ENCODE measurements around the gene NFIB.

Gene NFIB

DNA sequence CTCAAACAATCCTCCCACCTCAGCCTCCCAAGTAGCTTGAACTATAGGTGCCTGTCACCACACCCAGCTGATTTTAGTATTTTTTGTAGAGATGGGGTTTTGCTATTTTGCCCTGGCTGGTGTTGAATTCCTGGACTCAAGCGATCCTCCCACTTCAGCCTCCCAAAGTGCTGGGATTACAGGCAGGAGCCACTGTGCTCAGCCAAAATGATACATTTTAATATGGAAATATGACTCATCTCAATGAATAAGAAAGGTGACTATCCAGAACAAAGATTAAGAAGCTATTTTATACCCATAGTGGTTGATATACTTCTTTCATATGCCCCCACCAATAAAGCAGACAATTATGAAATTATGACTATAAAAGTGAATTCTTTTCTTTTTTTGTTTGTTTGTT, 166.2 kb downstream of the NFIB start:
- no peak overlapping the region for H3K4me3 ChIP-seq (ENCODE audit: low read length)
- TF ChIP-seq, protein P1, sequence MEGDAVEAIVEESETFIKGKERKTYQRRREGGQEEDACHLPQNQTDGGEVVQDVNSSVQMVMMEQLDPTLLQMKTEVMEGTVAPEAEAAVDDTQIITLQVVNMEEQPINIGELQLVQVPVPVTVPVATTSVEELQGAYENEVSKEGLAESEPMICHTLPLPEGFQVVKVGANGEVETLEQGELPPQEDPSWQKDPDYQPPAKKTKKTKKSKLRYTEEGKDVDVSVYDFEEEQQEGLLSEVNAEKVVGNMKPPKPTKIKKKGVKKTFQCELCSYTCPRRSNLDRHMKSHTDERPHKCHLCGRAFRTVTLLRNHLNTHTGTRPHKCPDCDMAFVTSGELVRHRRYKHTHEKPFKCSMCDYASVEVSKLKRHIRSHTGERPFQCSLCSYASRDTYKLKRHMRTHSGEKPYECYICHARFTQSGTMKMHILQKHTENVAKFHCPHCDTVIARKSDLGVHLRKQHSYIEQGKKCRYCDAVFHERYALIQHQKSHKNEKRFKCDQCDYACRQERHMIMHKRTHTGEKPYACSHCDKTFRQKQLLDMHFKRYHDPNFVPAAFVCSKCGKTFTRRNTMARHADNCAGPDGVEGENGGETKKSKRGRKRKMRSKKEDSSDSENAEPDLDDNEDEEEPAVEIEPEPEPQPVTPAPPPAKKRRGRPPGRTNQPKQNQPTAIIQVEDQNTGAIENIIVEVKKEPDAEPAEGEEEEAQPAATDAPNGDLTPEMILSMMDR (conservative IDR thresholded peaks at IDR 0.05; ENCODE audit: low read length) = no peak
- no peak for DNase-seq (ENCODE audit: low read depth)

DNA sequence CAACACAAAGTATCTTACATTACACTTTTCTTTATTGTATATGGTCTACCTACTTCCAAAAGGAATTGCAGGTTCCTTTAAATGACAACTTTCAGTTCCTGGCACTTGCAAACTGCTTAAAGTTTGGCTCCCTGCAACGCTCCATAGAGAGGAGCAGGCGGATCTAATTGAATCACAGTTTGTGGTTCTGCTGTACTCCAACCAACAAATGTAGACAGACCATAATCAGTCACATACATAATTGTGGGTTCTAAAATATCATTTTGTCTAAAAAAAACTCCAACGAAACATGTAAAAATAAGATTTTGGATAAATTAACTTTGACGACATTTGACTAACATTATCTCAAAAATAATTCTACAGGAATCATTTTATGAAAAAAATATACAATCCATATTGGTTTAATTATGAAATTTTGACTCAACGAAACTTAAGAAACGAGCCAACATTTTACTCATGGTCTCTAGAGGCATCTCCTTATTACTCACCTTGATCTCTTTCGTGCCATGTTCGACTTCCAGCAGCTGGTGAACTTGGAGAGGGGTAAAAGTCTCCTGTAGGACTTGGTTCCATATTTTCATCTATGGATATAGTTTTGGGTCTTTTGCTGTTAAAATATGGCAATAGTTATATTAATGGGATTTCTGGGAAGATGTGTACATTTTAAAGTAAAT, 167.6 kb downstream of the NFIB start:
- DNase-seq (ENCODE audit: low read depth) = no peak
- TF ChIP-seq, protein P1 (conservative IDR thresholded peaks at IDR 0.05; ENCODE audit: low read length) = no peak
- H3K4me3 ChIP-seq (ENCODE audit: low read length) = no peak overlapping the region

DNA sequence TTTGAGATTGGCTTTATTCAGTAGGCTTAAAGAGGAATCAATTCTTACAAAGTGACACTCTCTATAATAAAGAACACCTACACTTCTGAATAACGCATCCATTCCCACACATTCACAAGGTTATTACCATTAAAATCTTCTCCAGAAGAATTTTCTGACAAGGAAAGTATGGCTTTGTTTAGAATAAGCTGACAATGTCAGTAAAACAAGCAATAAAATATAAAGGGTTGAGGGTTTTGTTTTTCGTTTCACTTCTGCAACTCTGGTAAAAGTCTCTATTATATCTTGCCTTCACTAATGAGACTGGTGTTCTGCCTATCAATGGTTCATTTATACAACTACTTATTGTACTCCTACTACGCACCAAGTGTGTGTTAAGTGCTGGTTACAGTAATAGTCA, 169.7 kb downstream of the NFIB start:
- TF ChIP-seq, protein P1 (conservative IDR thresholded peaks at IDR 0.05; ENCODE audit: low read length) = no peak
- DNase-seq (ENCODE audit: low read depth) = no peak

DNA sequence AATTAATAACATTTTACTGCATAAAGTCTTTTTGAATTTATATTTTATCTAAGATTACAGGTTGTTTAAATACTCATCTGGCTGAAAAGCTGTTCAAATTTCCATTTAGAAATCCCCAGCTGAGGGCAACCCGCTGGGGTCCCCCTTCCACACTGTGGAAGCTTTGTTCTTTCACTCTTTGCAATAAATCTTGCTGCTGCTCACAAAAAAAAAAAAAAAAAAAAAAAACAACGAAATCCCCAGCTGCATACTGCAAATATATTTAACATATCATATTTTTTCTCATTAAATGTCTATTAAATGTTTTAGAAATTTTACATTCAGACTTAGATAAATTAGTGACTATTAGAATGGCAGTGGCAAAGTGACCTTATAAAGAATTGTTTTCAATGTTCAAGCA, 172.2 kb downstream of the NFIB start:
- no peak for DNase-seq (ENCODE audit: low read depth)
- TF ChIP-seq, protein P1 (conservative IDR thresholded peaks at IDR 0.05; ENCODE audit: low read length) = no peak
- H3K4me3 ChIP-seq (ENCODE audit: low read length) = no peak overlapping the region

More for the DNA sequence above, 169.7 kb downstream of the NFIB start:
- no peak overlapping the region for H3K4me3 ChIP-seq (ENCODE audit: low read length)

DNA sequence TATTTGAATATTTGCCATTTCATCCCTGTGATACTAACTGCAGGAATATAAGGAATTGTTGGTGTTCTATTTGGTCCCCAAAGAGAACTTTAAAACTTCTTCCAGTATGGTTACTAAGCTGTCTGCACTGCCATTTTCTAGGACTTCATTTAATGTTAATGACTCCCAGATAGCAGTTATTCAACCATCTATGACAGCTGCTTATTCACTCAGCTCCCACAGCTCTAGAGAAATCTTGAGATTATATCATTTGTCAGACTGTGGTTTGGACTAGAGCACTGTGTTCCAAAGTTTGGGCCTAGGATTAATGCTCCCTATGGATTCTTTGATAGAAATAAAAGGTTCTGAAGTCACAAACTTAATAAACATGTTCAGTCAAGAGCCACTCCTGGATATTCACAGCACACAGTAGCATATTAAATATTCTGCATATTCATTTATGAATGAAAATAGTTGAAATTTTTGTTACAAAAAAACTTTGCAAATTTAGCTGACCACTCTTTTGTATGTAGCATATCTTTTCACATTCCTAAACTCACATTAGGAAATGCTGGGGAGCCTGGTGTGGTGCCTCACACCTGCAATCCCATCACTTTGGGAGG, 173.7 kb downstream of the NFIB start:
- DNase-seq (ENCODE audit: low read depth) = no peak
- no peak overlapping the region for H3K4me3 ChIP-seq (ENCODE audit: low read length)
- TF ChIP-seq, protein P1 (conservative IDR thresholded peaks at IDR 0.05; ENCODE audit: low read length) = no peak

DNA sequence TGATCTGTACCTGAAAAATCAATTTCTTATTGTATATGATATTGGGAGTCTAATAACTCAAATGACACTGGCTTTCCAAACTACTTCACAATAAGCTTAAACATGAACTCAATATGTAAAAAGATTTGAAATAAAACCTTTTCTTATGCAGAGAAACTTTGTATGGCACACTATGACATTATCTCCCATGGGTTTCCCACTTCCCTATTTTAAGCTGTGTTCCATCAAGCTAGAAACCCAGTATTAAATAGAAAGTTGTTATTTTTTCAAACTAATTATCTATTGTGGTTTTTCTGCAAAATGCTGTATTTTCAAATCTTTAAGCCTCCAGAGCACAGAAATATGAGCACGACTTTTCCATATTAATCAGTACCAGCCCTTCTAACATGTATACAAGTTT, 174.7 kb downstream of the NFIB start:
- H3K4me3 ChIP-seq (ENCODE audit: low read length) = no peak overlapping the region
- TF ChIP-seq, protein P1 (conservative IDR thresholded peaks at IDR 0.05; ENCODE audit: low read length) = no peak
- no peak for DNase-seq (ENCODE audit: low read depth)
